AG04450 (cell line): ENCODE results near the gene ARHGAP32. TPM values are rescaled to one million over a fixed set of nuclear protein-coding genes. Genes with fewer than 3 reads are reported as not detected.

Experiments
- CTCF ChIA-PET: fragments of 300-600, 350-600 bp; formaldehyde crosslinking; extraction: SDS; loops from one replicate; lab custom pipeline; 2022; ENCODE audit warnings: antibody characterized with exemption, inconsistent platforms; lab: Charles Lee
- POLR2A ChIA-PET: fragments of 350-600 bp; formaldehyde crosslinking; extraction: SDS; loops from one replicate; lab custom pipeline; 2021; ENCODE audit warnings: antibody characterized with exemption, inconsistent platforms; lab: Yijun Ruan, JAX
- DNase-seq: peaks from one replicate; pipeline ENCODE4 v3.0.0-alpha.2; 2011; ENCODE audit warnings: low read depth, low spot score
- H3K27ac ChIP-seq: one replicate; pipeline ENCODE4 v1.5.1; 2012; ENCODE audit warnings: low read depth, low read length, control low read depth
- H3K27me3 ChIP-seq: one replicate; pipeline ENCODE4 v1.6.0; 2012; ENCODE audit warnings: low read length; ENCODE audit not compliant: control insufficient read depth, insufficient read depth
- H3K4me3 ChIP-seq: 2 replicates; pipeline ENCODE4 v1.5.1; 2011; ENCODE audit warnings: mild to moderate bottlenecking, low read depth, low read length, control low read depth
- H3K9me3 ChIP-seq: 2 replicates; pipeline ENCODE4 v1.5.1; 2012; ENCODE audit warnings: low read length; ENCODE audit not compliant: control insufficient read depth, insufficient read depth
- CTCF ChIP-seq: IDR thresholded peaks from 2 replicates; pipeline ENCODE4 v1.5.1; 2011; ENCODE audit warnings: low read depth, low read length, control low read depth, inconsistent platforms
- polyA plus RNA-seq: library from polyadenylated mRNA; depleted of rRNA; stranded (reverse); fragments of >200 nt; gene quantifications from 2 replicates; pipeline ENCODE4 v1.2.3, GENCODE V29; 2011

Gene ARHGAP32
- polyA plus RNA-seq, 1 experiment: 7.5 TPM

GRCh38 chr11:128967578-128967977 lies 224.5 kb downstream of the ARHGAP32 start:
- no peak for DNase-seq
- Histone ChIP-seq H3K27me3 (no peaks in the 10 kb centered on the region), H3K27ac (no peak overlapping the region), H3K9me3 (no peaks in the 10 kb centered on the region), H3K4me3 (no peak overlapping the region)
- ChIA-PET CTCF (interaction anchor here (0.6 to 1.5 kb wide), 4 partner anchors 10 to 810 kb away, joined by 4 to 5 read pairs (median 5); no protein-coding TSS in a partner anchor), POLR2A (no interaction called here)
- TF ChIP-seq CTCF: no peak

GRCh38 chr11:128965485-128965884 lies 226.6 kb downstream of the ARHGAP32 start:
- ChIA-PET CTCF (interaction anchor here (0.6 to 1.5 kb wide), 3 partner anchors 11 to 80 kb away, joined by 3 to 5 read pairs (median 3); no protein-coding TSS in a partner anchor), POLR2A (no interaction called here)
- DNase-seq: no peak
- Histone ChIP-seq H3K27me3 (no peaks in the 10 kb centered on the region), H3K27ac (no peak overlapping the region), H3K9me3 (no peaks in the 10 kb centered on the region), H3K4me3 (no peak overlapping the region)
- no peak for TF ChIP-seq CTCF

- Histone ChIP-seq H3K4me3 (no peak overlapping the region), H3K27me3 (no peaks in the 10 kb centered on the region), H3K27ac (no peak overlapping the region), H3K9me3 (no peaks in the 10 kb centered on the region)
- CTCF ChIA-PET: interaction anchor here (1.0 to 1.5 kb wide), 3 partner anchors 8 to 806 kb away, joined by 3 to 4 read pairs (median 4); no protein-coding TSS in a partner anchor
- POLR2A ChIA-PET: no interaction called here
- DNase-seq: no peak
- TF ChIP-seq CTCF: no peak
Measured at GRCh38 chr11:128964463-128964930, 227.6 kb downstream of the ARHGAP32 start.

- no peaks in the 10 kb centered on the region for H3K9me3 ChIP-seq
- H3K4me3 ChIP-seq: no peak overlapping the region
- ChIA-PET CTCF (interaction anchor here (1.0 to 1.1 kb wide), 2 partner anchors 7 to 806 kb away, joined by 4 read pairs; no protein-coding TSS in a partner anchor), POLR2A (no interaction called here)
- H3K27me3 ChIP-seq: no peaks in the 10 kb centered on the region
- no peak for DNase-seq
- no peak for TF ChIP-seq CTCF
- no peak overlapping the region for H3K27ac ChIP-seq
Measured at GRCh38 chr11:128963744-128964325, 228.3 kb downstream of the ARHGAP32 start.

GRCh38 chr11:128962896-128963295 lies 229.2 kb downstream of the ARHGAP32 start:
- no peak for DNase-seq
- POLR2A ChIA-PET: no interaction called here
- Histone ChIP-seq H3K27ac (no peak overlapping the region), H3K4me3 (no peak overlapping the region), H3K9me3 (no peaks in the 10 kb centered on the region), H3K27me3 (no peaks in the 10 kb centered on the region)
- CTCF ChIA-PET: interaction anchor here (1.0 to 9.1 kb wide), 3 partner anchors 76 to 805 kb away, joined by 3 to 348 read pairs (median 3); no protein-coding TSS in a partner anchor
- no peak for TF ChIP-seq CTCF
